Central memory CD4-positive, alpha-beta T cell (primary cell): ENCODE measurements around the gene ADGRA1.
"Not testable (repeated sequence)": the region's sequence is repeated elsewhere in the genome, so short reads cannot be mapped to it uniquely, and the experiment has no call there.

ENCODE experiments used
- DNase-seq: peaks from one replicate; pipeline ENCODE4 v3.0.0; 2022

Gene ADGRA1

GRCh38 chr10:133129859-133130495, 42.3 kb downstream of the ADGRA1 start:
- no peak for DNase-seq

GRCh38 chr10:133130602-133131001, 42.9 kb downstream of the ADGRA1 start:
- no peak for DNase-seq

GRCh38 chr10:133131053-133131452, 43.3 kb downstream of the ADGRA1 start:
- no peak for DNase-seq

GRCh38 chr10:133131734-133132472, 44.2 kb downstream of the ADGRA1 start:
- DNase-seq, result no peak

GRCh38 chr10:133132473-133133291, 45.0 kb downstream of the ADGRA1 start:
- DNase-seq, result no peak

GRCh38 chr10:133133471-133134231, 45.9 kb downstream of the ADGRA1 start:
- no peak for DNase-seq

DNA sequence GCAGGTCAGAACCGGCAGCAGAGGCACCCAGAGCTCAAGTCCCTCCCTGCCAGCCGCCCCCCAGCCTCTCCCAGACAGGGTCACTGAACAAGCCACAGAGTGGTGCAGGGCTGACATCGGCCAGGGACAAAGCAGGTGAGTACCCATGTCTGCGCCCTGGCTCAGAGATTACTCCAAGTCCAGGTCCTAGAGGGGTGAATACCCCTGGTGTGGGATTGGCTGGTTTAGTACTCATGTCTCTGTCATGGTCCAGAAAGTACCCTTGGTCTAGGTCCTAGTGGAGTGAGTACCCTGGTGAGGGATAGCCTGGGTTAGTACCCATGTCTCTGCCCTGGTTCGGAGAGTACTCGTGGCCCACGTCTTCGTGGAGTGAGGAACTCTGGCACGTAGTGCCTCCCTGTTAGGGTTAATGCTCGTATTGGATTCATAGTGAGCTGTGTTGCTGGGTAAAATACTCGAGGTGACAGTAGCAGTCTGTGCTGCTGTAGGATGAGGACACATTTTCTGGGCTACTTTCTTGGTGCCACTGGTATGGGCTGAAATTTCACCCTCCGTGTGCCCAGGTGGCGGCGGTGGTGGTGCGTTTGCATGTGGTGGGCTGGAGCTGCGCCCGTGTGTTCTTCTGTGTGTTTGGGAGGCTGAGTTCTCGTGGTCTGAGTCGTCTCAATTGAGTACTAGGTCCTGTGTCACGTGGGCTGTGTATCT, 46.8 kb downstream of the ADGRA1 start:
- DNase-seq, result no peak

DNA sequence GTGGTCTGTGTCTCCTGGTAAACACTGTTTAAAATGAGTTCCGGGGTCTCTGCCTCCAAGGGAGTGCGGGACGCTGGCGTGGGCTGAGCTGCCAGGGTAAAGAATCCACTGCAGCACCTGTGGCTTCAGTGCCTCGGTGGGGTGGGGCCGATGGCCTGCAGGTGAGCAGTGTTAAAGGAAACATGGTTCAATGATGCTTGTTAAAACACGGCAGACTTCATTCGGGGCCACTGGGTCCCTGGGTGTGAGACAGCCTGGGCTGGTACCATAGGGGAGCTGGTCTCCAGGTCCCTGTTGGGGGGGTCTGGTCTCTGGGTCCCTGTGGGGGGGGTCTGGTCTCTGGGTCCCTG, 47.4 kb downstream of the ADGRA1 start:
- no peak for DNase-seq

DNA sequence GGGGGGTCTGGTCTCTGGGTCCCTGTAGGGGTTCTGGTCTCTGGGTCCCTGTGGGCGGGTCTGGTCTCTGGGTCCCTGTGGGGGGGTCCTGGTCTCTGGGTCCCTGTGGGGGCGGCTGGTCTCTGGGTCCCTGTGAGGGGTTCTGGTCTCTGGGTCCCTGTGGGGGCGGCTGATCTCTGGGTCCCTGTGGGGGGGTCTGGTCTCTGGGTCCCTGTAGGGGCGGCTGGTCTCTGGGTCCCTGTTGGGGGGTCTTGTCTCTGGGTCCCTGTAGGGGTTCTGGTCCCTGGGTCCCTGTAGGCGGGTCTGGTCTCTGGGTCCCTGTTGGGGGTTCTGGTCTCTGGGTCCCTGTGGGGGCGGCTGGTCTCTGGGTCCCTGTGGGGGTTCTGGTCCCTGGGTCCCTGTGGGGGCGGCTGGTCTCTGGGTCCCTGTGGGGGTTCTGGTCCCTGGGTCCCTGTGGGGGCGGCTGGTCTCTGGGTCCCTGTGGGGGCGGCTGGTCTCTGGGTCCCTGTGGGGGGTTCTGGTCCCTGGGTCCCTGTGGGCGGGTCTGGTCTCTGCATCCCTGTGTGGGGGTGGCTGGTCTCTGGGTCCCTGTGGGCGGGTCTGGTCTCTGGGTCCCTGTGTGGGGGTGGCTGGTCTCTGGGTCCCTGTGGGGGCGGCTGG, 49.9 kb downstream of the ADGRA1 start:
- not testable (repeated sequence) for DNase-seq

- no peak for DNase-seq
Measured at GRCh38 chr10:133139551-133140065, 51.9 kb downstream of the ADGRA1 start.

GRCh38 chr10:133140417-133141143, 52.9 kb downstream of the ADGRA1 start:
- no peak for DNase-seq

DNA sequence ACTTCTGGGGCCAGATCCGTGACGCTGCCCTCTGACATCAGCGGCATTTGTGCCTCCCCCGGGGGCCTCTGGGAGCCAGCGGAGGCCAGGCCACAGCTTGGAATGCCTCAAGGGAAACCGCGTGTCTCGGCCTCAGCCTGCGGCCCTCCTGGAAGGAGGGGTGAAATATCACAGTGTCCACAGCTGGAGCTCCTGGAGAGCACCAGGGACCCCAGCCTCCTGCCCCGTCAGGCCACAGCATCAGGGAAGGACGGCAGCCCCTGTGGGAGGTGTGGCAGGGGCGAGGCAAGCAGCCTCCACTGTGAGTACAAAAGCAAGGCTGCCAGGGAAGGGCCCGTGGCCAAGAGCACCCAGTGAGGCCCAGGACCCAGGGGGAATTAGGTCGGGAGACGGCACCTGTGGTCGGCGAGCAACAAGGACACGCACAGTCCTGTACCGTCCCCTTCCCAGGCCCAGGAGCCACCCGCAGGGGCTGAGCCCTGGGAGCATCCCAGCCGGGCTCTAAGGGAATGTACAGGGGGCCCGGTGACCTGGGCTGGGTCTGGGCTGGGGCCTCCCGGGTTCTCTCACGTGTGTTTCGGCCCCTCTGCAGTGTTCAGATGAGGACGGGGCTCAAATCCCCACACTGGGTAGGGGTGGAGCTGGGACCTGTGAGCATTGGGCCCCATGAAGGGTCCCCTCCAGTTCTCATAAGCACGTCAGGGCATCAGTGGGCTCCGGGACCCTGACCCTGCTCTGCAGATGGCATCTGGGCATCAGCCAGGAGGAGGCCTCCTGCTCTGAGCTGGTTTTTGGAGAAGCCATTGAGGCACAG, 53.6 kb downstream of the ADGRA1 start:
- no peak for DNase-seq

DNA sequence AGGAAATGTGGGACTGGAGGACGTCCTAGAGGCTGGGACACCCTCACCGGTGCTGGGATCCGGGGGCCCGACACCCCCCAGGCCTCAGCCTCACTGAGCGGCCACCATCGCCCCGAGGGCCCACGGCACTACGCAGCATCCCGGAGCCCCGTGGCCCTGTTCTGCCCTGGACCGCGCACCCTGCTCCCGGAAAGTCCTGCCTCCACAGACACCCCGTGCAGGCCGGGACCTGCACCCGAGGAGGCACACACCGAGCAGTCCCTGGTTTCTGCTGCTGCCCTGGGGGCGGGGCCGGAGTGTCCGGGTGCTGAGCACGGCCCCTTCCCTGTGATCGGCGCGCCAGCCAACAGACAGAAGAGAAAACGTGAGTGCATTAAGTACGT, 54.2 kb downstream of the ADGRA1 start:
- DNase-seq, result no peak

GRCh38 chr10:133142523-133143199, 54.9 kb downstream of the ADGRA1 start:
- DNase-seq, result no peak

DNA sequence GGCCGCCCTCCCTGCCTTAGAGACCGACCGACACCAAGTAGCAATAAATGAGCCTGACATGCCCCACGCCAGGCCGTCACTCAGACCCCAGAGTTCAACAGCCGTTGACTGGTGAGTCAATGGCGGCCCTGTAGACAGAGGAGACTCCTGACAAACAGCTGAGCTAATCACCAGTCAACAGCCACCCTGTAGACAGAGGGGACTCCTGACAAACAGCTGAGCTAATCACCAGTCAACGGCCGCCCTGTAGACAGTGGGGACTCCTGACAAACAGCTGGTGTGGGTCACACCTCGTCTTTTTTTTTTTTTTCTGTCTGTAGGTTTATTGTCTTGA, 55.4 kb downstream of the ADGRA1 start:
- no peak for DNase-seq

DNA sequence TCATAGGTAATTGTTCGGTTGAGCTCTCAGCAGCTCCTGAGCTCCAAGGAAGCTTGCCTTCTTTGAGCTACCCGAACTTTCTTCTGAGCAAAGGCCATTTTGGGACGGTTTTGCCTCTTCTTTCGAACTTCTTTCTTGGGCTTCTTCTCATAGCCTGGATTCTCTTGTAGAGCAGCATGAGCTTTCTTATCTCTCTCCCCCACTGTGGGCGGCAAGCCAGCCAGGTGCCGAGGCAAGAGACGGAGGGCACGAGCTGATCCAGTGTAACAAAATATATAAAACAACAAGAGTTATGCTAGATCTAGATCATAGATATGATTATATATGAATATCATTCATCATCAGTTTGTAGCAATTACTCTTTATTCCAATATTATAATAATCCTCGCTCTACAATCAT, 55.8 kb downstream of the ADGRA1 start:
- DNase-seq, result no peak

- DNase-seq, result no peak
Measured at GRCh38 chr10:133144771-133145170, 57.0 kb downstream of the ADGRA1 start.

DNA sequence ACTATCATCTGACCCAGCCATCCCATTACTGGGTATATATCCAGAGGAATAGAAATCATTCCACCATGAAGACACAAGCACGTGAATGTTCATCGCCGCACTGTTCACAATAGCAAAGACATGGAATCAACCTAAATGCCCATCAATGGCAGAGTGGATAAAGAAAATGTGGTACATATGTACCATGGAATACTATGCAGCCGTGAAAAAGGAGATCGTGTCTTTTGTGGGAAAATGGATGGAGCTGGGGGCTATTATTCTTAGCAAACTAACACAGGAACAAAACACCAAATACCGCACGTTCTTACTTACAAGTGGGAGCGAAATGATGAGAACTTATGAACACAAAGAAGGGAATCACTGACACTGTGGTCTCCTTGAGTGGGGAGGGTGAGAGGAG, 62.5 kb downstream of the ADGRA1 start:
- no peak for DNase-seq

GRCh38 chr10:133150656-133151055, 62.9 kb downstream of the ADGRA1 start:
- DNase-seq, result no peak

GRCh38 chr10:133151071-133151470, 63.3 kb downstream of the ADGRA1 start:
- not testable (repeated sequence) for DNase-seq
